HG02623 (cell line): ENCODE measurements around the gene POTED.
"Not testable (repeated sequence)": the region's sequence is repeated elsewhere in the genome, so short reads cannot be mapped to it uniquely, and the experiment has no call there.

Experiments
- ATAC-seq: cut with Tn5 transposase; IDR thresholded peaks from one replicate; pipeline ENCODE4 v1.9.1; 2021; ENCODE audit warnings: moderate library complexity; ENCODE audit not compliant: unreplicated experiment

POTED gene

DNA sequence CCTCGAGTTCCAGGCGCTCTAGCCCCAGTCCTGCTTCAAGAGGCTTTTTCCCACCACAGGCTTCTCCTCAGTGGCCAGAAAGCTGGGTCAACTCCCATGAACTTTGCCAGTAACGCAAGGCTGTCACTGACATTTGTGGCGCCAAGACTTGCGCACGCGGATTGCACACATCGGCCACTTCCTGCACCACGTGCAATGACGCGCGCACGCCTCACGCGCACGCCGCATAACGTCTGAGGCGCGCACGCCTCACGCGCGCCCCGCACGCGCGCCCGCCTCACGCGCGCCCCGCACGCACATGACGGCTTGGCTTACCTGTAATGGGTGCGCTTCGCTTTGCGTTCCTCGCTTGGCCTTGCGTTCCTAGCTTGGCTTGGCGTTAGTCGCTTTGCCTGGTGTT is at the start of gene POTED:
TSS of gene POTED (plus strand) at position 301 of the 400 bp plus-strand sequence. CDS start 452 bp downstream, outside the sequence.
- ATAC-seq = not testable (repeated sequence)

DNA sequence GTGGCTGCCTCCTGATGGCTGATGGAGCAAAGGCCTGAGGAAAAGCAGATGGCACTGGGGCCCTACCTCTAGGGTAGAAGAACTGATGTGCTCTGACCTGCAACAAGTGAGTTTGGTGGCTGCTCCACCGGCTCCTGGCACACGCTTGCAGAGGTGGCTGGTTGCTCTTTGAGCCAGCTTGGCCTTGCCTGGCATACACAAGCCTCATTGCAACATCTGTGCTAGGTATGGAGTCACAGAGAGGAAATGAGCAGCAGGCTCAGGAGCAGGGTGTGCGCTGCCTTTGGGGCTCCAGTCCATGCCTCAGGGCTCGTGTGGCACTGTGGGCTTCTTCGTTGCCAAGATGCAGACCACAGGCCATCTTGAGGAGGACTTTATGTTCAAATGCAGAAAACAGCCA is 40.5 kb downstream of the POTED start:
- ATAC-seq = not testable (repeated sequence)

DNA sequence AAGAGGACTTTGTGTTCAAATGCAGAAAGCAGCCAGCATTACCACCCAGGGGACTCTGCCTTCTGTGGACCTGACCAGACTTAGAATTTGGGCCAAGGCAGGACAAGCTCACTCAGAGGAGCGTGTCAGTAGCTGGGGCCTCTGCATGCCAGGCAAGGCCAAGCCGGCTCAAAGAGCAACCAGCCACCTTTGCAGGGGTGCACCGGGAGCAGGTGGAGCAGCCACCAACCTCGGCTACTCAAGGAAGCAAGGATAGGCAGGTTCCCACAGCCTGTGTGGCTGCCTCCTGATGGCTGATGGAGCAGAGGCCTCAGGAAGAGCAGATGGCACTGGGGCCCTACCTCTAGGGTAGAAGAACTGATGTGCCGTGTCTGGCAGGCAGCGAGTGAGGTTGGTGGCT is 42.2 kb downstream of the POTED start:
- not testable (repeated sequence) for ATAC-seq
